Epithelial cell of esophagus (primary cell): ENCODE results near the gene CYB5B.

Experiments used
- DNase-seq: peaks from one replicate; pipeline ENCODE4 v3.0.0; 2010; ENCODE audit warnings: low read depth
- H3K4me3 ChIP-seq: 2 replicates; pipeline ENCODE4 v1.5.1; 2011; ENCODE audit warnings: mild to moderate bottlenecking, low read length, control low read depth
- CTCF ChIP-seq: IDR thresholded peaks from 2 replicates; pipeline ENCODE4 v1.5.1; 2011; ENCODE audit warnings: low read depth, mild to moderate bottlenecking, low read length, control low read depth, inconsistent platforms; ENCODE audit not compliant: insufficient read depth; ENCODE audit errors: missing control alignments

Gene CYB5B

GRCh38 chr16:69514356-69514755 lies 89.9 kb downstream of the CYB5B start:
- H3K4me3 ChIP-seq: no peak overlapping the region
- no peak for TF ChIP-seq CTCF
- peak; percentile 42 for DNase-seq
